SU-DHL-6 (cell line): ENCODE data around the gene DIAPH2.

Source experiments
- H2AFZ ChIP-seq: fragments of 200-600 bp; sonication (generic); 2 replicates; pipeline ENCODE4 v1.6.1; 2014; ENCODE audit warnings: low read depth, mild to moderate bottlenecking, moderate library complexity, mixed read lengths, antibody characterized with exemption, low read length; ENCODE audit not compliant: severe bottlenecking
- H3F3A ChIP-seq: fragments of 200-600 bp; shearing (Covaris generic); 2 replicates; pipeline ENCODE4 v1.6.0; 2016; ENCODE audit warnings: antibody characterized with exemption, mild to moderate bottlenecking; ENCODE audit not compliant: insufficient read depth
- H3K27ac ChIP-seq: fragments of 200-600 bp; sonication (generic); 2 replicates; pipeline ENCODE4 v1.5.1; 2016; ENCODE audit warnings: low read depth, mild to moderate bottlenecking, low read length, moderate library complexity, mixed read lengths
- H3K27me3 ChIP-seq: fragments of 200-600 bp; sonication (generic), shearing (Covaris generic); 2 replicates; pipeline ENCODE4 v1.6.0; 2014; ENCODE audit warnings: mild to moderate bottlenecking, low read length
- H3K36me3 ChIP-seq: fragments of 200-600 bp; sonication (generic); 2 replicates; pipeline ENCODE4 v1.6.1; 2014; ENCODE audit warnings: mild to moderate bottlenecking, low read length, mixed read lengths
- H3K4me2 ChIP-seq: fragments of 300-600, 200-600 bp; shearing (Covaris generic), sonication (generic); 2 replicates; pipeline ENCODE4 v1.6.0; 2014; ENCODE audit warnings: low read length, low read depth, mild to moderate bottlenecking; ENCODE audit not compliant: poor library complexity, severe bottlenecking
- H3K4me3 ChIP-seq: fragments of 200-600 bp; sonication (generic); 2 replicates; pipeline ENCODE4 v1.5.1; 2014; ENCODE audit warnings: antibody characterized with exemption, low read length, mild to moderate bottlenecking, mixed read lengths; ENCODE audit not compliant: insufficient read depth, poor library complexity, severe bottlenecking
- H3K79me2 ChIP-seq: fragments of 200-600 bp; sonication (generic); 2 replicates; pipeline ENCODE4 v1.6.1; 2014; ENCODE audit warnings: mild to moderate bottlenecking, low read length, moderate library complexity; ENCODE audit not compliant: insufficient read depth
- H3K9ac ChIP-seq: fragments of 200-600 bp; sonication (generic); 2 replicates; pipeline ENCODE4 v1.7.0; 2014; ENCODE audit warnings: mild to moderate bottlenecking, low read length
- H3K9me2 ChIP-seq: fragments of 200-600 bp; sonication (generic); replicated peaks from 2 replicates; pipeline ENCODE4 v1.6.1; 2014; ENCODE audit warnings: low read length; ENCODE audit not compliant: insufficient read depth
- H3K9me3 ChIP-seq: fragments of 200-600 bp; sonication (generic); 2 replicates; pipeline ENCODE4 v1.6.1; 2014; ENCODE audit warnings: low read length, mixed read lengths; ENCODE audit not compliant: insufficient read depth
- H4K20me1 ChIP-seq: fragments of 200-600 bp; sonication (generic); 2 replicates; pipeline ENCODE4 v1.6.1; 2014; ENCODE audit warnings: low read depth, mild to moderate bottlenecking, antibody characterized with exemption, low read length, moderate library complexity, mixed read lengths
- CTCF ChIP-seq: fragments of 200-600 bp; sonication (generic); IDR thresholded peaks from one replicate; pipeline ENCODE4 v1.5.1; 2017; ENCODE audit warnings: antibody characterized with exemption, mild to moderate bottlenecking, low read length, moderate library complexity; ENCODE audit not compliant: insufficient read depth, poor library complexity, severe bottlenecking
- EZH2phosphoT487 ChIP-seq: fragments of 200-600 bp; sonication (generic), shearing (Covaris generic); conservative IDR thresholded peaks from 2 replicates; pipeline ENCODE4 v1.6.1; 2018; ENCODE audit warnings: mild to moderate bottlenecking, antibody characterized with exemption, low read length, moderate library complexity, mixed read lengths

DIAPH2 gene

GRCh38 chrX:97374266-97374665 lies 689.6 kb downstream of the DIAPH2 start:
- Histone ChIP-seq H3F3A (no peaks in the 10 kb centered on the region), H3K9me3 (no peaks in the 10 kb centered on the region), H4K20me1 (no peaks in the 10 kb centered on the region), H3K79me2 (no peaks in the 10 kb centered on the region), H3K27ac (no peak overlapping the region), H3K4me3 (no peak overlapping the region), H3K36me3 (no peaks in the 10 kb centered on the region), H3K9ac (no peak overlapping the region), H3K9me2 (no peaks in the 10 kb centered on the region), H3K4me2 (no peak overlapping the region), H3K27me3 (no peaks in the 10 kb centered on the region), H2AFZ (no peak overlapping the region)
- no peak for TF ChIP-seq CTCF
- no peak for TF ChIP-seq EZH2phosphoT487

GRCh38 chrX:97380200-97380599 lies 695.6 kb downstream of the DIAPH2 start:
- Histone ChIP-seq H3K36me3 (no peaks in the 10 kb centered on the region), H3K9me2 (no peaks in the 10 kb centered on the region), H3K27ac (no peak overlapping the region), H3K27me3 (no peaks in the 10 kb centered on the region), H3K9me3 (no peaks in the 10 kb centered on the region), H3K4me2 (no peak overlapping the region), H4K20me1 (no peaks in the 10 kb centered on the region), H3K4me3 (no peak overlapping the region), H2AFZ (no peak overlapping the region), H3K79me2 (no peaks in the 10 kb centered on the region), H3F3A (no peaks in the 10 kb centered on the region), H3K9ac (no peak overlapping the region)
- TF ChIP-seq CTCF (no peak), EZH2phosphoT487 (no peak)

GRCh38 chrX:97384685-97385084 lies 700.0 kb downstream of the DIAPH2 start:
- Histone ChIP-seq H3K9me3 (no peaks in the 10 kb centered on the region), H3K36me3 (no peaks in the 10 kb centered on the region), H3K9me2 (no peaks in the 10 kb centered on the region), H3K27ac (no peak overlapping the region), H2AFZ (no peak overlapping the region), H3K4me2 (no peak overlapping the region), H3F3A (no peaks in the 10 kb centered on the region), H4K20me1 (no peaks in the 10 kb centered on the region), H3K27me3 (no peaks in the 10 kb centered on the region), H3K4me3 (no peak overlapping the region), H3K9ac (no peak overlapping the region), H3K79me2 (no peaks in the 10 kb centered on the region)
- TF ChIP-seq CTCF (no peak), EZH2phosphoT487 (no peak)
